ENCODE results near the gene POLR2L.

POLR2L gene

DNA sequence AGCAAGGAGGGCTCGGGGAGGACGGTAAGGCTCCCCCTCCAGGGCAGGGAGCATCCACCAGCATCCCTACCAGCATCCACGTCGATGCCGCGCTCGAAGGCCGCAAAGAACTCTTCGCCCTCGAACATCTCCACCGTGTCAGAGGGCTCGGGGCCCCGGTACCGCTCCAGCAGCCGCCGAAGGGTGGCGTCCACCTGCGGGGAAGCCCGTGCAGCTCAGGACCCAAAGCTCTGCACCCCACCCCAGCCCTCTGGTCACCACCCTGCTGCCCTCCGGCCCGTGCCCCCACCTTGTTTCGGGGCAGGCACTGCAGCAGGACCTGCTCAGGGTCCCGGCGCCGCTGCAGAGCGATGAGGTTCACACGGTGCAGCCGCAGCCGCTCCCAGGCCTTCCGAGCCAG lies 41.9 kb downstream of the POLR2L start:
- no peak for DNase-seq (ENCODE audit: extremely low spot score, insufficient read length, low read depth)
- FAIRE-seq = no peak

DNA sequence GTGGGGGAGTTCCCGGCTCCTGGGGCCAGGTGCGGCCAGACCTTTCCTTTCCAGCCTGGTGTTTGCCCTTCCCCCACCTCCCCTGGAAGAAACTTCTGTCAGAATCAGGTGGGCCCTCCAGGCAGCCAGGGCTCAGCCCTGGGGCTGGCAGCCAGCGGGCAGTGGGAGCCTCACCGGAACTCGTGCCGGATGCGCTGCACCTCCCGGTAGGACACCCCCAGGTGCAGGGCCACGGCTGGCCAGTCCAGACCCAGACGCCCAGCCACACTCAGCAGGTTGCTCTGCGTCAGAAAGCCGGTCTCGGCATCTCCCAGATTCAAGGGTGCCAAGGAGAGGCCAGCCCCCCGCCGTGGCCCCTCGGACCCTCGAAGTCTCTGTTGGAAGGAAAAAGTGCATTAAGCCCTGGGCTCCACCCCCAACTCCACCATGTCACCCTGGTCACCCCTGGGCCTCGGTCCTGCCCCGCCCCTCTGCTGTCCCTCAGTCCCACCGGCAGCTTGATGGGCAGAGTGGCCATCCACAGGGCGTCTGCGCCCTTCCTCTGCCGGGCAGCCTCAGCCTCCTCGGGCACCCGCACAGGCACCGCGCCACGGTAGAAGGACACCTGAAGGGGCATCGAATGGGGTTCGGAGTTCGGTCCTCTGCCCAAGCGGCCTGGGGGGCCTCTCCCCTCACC lies 42.5 kb downstream of the POLR2L start:
- no peak for FAIRE-seq

GRCh38 chr11:798093-798713 lies 44.1 kb downstream of the POLR2L start, which contains the start of gene SLC25A22:
Gene SLC25A22, minus strand, starts transcription at chr11:798281. Its CDS starts 3,275 bp downstream, at chr11:795006.
- FAIRE-seq (peak; percentile 70), DNase-seq (ENCODE audit: extremely low spot score, insufficient read length, low read depth) (peak; percentile 78)

More for the DNA sequence above, 42.5 kb downstream of the POLR2L start:
- no peak for DNase-seq (ENCODE audit: extremely low spot score, insufficient read length, low read depth)

DNA sequence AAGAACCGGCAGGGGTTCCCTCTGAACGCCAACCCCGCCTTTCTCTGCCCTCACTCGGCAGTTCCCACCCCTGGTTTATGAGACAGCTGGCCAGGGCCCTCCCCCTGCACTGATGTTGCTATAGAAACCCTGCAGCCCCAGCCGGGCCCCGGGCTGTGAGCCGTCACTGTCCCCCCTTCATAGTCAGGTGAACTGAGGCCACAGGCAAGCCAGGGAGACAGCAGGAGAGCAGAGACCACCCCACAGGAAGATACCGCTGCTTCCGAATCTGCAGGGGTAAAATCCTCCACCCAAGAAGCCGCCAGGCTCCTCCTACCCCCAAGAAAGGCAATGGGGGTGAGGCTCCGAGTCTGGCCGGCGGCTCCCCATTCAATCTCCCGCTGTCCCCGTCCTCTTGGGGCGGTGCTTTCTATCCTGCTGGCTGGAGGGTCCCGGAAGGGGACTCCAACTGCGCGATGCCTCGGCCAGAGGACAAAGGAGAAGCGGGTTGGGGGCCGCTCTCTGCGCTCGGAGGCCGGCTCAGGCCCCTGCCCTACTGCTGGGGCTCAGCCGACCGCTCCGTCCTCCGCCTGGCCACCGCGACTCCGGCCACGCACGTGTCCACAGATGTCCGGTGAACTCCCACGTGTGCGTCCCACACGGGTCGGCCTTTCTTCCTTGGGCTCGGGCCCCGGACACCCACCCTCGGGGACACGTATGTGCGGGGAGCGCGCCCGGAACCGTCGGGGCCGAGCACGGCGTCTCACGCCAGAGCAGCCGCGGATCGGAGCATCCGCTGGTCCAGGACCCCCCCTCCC lies 44.8 kb downstream of the POLR2L start:
- DNase-seq (ENCODE audit: extremely low spot score, insufficient read length, low read depth) (peak; percentile 65), FAIRE-seq (peak; percentile 90)

GRCh38 chr11:796565-797295 lies 45.6 kb downstream of the POLR2L start:
- FAIRE-seq (no peak), DNase-seq (ENCODE audit: extremely low spot score, insufficient read length, low read depth) (no peak)

GRCh38 chr11:795634-796564 lies 46.4 kb downstream of the POLR2L start:
- DNase-seq (ENCODE audit: extremely low spot score, insufficient read length, low read depth) = peak; percentile 85
- FAIRE-seq = peak; percentile 61

- DNase-seq (ENCODE audit: extremely low spot score, insufficient read length, low read depth) = no peak
- no peak for FAIRE-seq
Observed at GRCh38 chr11:794766-795633, 47.3 kb downstream of the POLR2L start.

DNA sequence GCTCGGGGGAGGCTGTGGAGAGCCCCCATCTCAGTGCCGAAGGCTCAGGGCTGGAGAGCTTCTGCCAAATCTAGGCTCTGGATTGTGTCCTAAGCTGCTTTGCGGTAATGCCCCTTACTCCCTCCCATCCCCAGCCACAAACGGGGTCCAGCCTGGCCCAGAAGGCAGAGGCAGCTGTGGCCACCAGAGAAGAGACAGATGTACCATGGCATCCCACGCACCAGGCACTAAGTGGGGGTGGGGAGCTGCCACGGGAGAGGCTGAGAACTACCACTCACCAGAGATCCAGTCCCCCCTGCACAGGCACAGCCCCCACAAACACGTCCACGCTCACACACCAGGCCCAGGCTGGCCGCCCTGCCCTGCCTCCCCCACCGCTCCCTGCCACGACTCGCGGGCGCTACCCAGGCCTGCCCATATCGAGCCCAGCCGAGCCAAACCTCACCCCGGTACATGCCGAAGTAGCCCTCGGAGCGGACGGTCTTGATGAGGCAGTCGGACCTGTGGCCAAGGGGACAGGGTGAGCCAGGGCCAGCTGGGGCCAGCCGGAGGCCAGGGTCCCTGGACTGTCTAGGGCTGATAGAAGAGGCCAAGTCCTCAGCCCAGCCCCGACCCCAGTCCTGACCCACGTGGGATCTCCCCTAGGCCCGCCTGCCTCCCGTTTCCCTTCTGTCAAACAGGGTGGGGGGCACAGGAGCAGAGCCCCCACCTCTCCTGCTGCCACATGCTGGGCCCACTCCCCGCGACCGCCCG lies 48.1 kb downstream of the POLR2L start:
- no peak for FAIRE-seq
- DNase-seq (ENCODE audit: extremely low spot score, insufficient read length, low read depth) = no peak

GRCh38 chr11:793556-793955 lies 48.8 kb downstream of the POLR2L start:
- FAIRE-seq (no peak), DNase-seq (ENCODE audit: extremely low spot score, insufficient read length, low read depth) (no peak)

GRCh38 chr11:792873-793272 lies 49.5 kb downstream of the POLR2L start:
- no peak for FAIRE-seq
- no peak for DNase-seq (ENCODE audit: extremely low spot score, insufficient read length, low read depth)

DNA sequence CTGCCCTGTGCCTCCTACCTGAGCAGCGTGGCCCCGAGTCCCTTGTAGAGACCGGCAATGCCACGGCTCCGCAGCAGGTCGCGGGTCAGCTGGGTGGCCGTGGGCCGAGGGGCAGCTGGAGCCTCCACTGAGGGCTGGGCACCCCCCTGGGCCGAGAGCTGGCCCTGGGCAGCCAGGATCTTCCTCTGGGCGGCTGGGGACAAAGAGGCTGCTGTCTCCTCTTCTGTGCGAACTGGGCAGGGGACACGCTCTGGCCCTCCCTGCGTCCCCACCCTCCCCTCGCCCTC lies 49.9 kb downstream of the POLR2L start:
- no peak for FAIRE-seq
- no peak for DNase-seq (ENCODE audit: extremely low spot score, insufficient read length, low read depth)

- DNase-seq (ENCODE audit: extremely low spot score, insufficient read length, low read depth) (no peak), FAIRE-seq (no peak)
Observed at GRCh38 chr11:791658-792534, 50.4 kb downstream of the POLR2L start.

- DNase-seq (ENCODE audit: extremely low spot score, insufficient read length, low read depth) (no peak), FAIRE-seq (no peak)
Observed at GRCh38 chr11:790721-791564, 51.4 kb downstream of the POLR2L start.

- FAIRE-seq (no peak), DNase-seq (ENCODE audit: extremely low spot score, insufficient read length, low read depth) (peak; percentile 57)
Observed at GRCh38 chr11:789943-790342, 52.4 kb downstream of the POLR2L start, which contains the start of gene CEND1. Gene CEND1, minus strand, starts transcription at chr11:790090. Its CDS starts 1,514 bp downstream, at chr11:788576.
